Fibroblast of the aortic adventitia (primary cell): ENCODE data around the gene CIAO1. TPM values are rescaled to one million over a fixed set of nuclear protein-coding genes. Genes with fewer than 3 reads are reported as not detected.

Source experiments
- DNase-seq: peaks from one replicate; pipeline ENCODE4 v3.0.0-alpha.2; 2010; ENCODE audit warnings: low read depth
- H3K4me3 ChIP-seq: 2 replicates; pipeline ENCODE4 v1.5.1; 2011; ENCODE audit warnings: low read depth, mild to moderate bottlenecking, control low read depth, low read length, moderate library complexity
- total RNA-seq: library from RNA; depleted of rRNA; stranded (reverse); fragments of >200 nt; gene quantifications from 2 replicates; pipeline ENCODE4 v1.2.3, GENCODE V29; 2012; ENCODE audit warnings: low replicate concordance
- TF ChIP-seq, protein P1 (sequence below): IDR thresholded peaks from 2 replicates; pipeline ENCODE4 v1.5.1; 2011; ENCODE audit warnings: mild to moderate bottlenecking, low read length, control low read depth, inconsistent platforms; ENCODE audit not compliant: insufficient read depth

The CIAO1 gene
- total RNA-seq, 1 donor, result 71.8 TPM

DNA sequence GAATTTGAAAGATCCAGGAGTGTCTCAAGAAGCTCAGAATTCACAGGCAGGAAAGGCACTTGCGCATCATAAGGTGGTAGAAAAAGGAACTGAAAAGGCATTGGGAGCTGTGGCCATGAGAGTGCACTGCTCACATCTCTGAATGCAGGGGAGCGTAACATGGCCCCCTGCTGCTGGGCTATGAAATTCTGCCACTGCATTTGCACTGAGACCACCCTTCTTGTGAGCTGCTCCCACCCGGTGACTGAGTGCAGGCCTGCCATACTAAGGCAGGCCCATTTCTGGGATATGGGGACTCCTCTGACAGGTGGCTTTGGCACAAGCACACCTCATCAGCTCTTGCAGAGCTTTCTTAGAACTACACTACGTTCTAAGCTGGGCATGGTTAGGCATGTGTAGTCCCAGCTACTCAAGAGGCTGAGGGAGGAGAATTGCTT is 32.1 kb upstream of the CIAO1 start:
- no peak for DNase-seq
- TF ChIP-seq, protein P1, sequence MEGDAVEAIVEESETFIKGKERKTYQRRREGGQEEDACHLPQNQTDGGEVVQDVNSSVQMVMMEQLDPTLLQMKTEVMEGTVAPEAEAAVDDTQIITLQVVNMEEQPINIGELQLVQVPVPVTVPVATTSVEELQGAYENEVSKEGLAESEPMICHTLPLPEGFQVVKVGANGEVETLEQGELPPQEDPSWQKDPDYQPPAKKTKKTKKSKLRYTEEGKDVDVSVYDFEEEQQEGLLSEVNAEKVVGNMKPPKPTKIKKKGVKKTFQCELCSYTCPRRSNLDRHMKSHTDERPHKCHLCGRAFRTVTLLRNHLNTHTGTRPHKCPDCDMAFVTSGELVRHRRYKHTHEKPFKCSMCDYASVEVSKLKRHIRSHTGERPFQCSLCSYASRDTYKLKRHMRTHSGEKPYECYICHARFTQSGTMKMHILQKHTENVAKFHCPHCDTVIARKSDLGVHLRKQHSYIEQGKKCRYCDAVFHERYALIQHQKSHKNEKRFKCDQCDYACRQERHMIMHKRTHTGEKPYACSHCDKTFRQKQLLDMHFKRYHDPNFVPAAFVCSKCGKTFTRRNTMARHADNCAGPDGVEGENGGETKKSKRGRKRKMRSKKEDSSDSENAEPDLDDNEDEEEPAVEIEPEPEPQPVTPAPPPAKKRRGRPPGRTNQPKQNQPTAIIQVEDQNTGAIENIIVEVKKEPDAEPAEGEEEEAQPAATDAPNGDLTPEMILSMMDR, result no peak
- no peak overlapping the region for H3K4me3 ChIP-seq

DNA sequence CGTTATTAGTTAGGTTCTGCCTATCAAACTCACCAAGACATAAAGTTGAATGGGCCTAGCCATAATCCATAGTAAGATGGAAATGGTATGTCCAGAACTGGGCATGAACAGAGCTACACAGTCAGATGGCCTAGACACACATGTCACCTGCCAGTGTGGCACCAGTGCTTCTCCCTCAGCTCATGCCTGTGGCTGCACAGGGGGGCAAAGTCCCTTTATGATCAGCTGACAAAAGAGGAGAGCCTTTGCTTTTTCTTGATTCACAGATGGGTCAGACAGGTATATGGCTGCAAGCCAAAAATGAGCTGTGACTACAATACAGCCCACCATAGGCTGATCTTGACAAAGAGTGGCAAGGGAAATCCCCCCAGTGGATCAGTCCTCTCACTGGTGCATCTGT is 29.1 kb upstream of the CIAO1 start:
- H3K4me3 ChIP-seq, result no peak overlapping the region
- TF ChIP-seq, protein P1, result no peak
- DNase-seq, result no peak

DNA sequence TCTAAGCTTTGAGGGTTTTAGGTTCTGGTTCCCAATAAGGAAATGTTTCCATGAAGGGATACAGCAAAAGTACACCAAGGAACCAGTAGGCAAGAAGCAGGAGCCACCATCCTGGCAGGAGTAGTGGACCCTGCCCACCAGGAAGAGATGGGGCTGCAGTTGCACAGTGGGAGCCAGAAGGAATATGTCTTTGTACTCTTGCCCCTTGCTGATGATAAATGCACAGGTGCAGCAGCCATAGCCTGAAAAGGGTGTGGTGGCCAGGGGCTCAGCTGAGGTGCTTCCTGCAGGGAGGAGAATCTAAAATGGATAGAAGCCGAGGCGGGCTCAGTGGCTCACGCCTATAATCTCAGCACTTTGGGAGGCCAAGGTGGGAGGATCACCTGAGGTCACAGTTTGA is 27.8 kb upstream of the CIAO1 start:
- TF ChIP-seq, protein P1, result no peak
- DNase-seq, result no peak
- H3K4me3 ChIP-seq, result no peak overlapping the region

DNA sequence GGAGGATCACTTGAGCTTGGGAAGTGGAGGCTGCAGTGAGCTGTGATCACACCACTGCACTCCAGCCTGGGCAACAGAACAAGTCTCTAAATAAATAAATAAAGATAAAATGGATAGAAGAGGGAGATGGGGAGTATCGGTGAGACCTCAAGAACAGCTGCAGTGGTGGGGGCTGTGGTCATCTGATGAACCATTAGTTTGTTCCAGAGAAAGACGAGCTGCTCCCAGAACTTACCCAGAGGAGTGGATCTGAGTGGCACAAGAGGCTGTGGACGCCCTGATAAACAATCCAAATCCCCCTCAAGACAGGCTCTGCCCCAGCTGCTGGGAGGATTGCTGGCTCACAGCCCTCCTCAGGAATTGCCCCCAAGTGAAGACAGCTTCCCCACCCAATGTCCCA is 26.9 kb upstream of the CIAO1 start:
- DNase-seq, result no peak
- H3K4me3 ChIP-seq, result no peak overlapping the region
- TF ChIP-seq, protein P1, result no peak

DNA sequence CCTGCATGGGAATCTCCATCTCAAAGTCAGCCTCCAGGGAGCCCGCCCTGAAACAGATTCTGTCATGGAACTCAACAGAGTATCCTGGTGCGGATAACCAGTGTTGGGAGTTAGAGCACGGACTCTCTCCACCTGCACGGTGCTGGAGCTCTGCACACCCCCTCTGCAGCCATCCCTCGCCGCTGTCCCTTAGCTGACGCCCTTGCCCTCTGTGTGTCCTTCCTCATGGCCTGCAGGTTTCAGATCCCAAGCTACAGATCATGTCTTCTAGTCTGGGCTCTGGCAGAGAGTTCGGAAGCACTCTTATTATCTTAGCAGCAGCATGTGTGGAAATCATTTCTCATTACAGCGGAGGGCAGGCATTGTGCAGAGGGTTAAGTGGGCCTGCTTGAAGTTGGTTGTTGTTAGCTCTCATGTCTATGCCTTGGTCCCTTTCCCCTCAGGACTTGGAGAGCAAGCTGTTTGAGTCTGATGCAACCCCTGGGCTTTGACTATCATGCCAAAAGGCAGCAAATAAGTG is 26.2 kb upstream of the CIAO1 start:
- TF ChIP-seq, protein P1, result no peak
- no peak overlapping the region for H3K4me3 ChIP-seq
- DNase-seq, result no peak

DNA sequence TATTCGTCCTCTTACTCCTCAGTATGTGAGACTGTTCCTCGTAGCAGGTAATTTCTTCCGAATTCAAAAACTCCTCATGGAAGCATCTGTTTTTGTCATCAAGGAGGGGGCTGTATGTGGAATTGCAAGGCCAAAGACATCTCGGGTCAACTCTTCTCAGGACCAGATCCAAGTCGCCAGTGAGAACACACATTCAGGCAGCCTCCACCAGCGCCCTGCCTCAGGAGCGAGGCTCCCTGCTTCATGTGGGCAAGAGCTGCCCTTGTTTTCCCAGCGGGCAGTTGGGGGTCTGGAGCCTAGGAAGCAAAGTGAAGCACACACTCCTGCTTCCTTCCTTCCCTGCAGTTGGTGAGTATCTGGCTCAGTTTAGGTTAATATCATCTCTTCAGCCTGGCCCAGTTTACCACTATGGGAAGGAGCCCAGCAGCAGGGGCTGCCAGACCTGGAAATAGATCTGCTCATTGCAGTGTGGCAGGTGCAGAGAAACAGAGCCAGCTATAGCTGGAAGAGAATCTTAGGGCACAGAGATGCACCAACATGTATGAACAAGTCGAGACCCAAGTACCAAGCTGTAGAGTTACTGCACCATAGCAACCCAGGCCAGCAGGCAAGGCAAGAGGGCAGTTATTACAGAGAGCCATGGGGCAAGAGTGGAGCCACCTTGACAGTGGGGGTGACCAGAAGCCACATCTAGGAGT is 25.5 kb upstream of the CIAO1 start:
- no peak for DNase-seq
- no peak overlapping the region for H3K4me3 ChIP-seq
- TF ChIP-seq, protein P1, result no peak
